ENCODE data around the gene STK35.
"Not testable (repeated sequence)": the region's sequence is repeated elsewhere in the genome, so short reads cannot be mapped to it uniquely, and the experiment has no call there.

The STK35 gene

DNA sequence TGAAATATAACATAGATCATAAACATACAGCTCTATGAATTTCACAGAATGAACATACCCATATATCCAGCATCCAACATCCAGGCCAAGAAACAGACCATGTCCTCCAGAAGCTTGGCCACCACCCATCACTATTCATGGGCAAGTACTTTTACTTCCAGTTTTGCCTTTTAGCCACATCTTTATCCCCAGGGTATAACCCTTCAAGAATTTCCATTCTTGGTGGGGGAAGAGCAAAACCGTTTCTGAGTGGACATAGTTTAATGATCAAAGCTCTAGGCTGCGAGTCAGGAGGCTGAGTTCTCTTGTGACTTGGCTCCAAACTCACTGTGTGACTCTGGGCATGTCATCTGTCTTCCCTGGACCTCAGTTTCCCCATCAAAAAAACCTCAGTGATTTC is 78.3 kb downstream of the STK35 start:
- DNase-seq (ENCODE audit: low read depth, low spot score): no peak

DNA sequence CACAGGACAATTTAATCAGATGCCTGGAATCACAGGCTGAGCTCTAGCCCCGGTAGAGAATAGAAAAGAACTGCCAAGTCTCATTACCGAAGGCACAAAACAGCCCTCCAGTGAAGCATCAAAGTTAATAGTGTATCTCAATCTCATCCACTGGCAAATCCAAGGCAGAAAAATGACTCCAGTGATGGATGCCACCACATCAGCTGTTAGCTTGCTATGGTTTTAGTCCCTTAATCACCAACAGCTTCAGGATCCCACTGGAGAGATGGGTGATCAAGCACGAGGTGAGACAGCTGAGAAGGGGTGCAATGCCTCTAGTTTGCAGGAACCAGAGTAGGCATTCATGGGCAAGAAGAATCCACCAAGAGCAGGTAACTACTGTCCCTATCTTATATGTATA is 81.8 kb downstream of the STK35 start:
- no peak for DNase-seq (ENCODE audit: low read depth, low spot score)

DNA sequence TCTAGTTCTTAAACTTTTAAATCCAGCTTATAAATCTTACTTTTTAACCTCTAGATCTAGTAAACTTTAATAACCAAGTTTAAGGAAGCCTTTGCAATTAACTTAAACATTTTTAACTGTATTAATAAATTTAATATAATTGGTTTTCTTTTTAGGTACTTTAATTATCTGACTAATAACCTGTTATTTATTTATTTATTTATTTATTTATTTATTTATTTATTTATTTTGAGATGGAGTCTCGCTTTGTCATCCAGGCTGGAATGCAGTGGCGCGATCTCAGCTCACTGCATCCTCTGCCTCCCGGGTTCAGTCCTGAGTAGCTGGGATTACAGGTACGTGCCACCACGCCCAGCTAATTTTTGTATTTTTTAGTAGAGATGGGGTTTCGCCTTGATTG is 83.3 kb downstream of the STK35 start:
- not testable (repeated sequence) for DNase-seq (ENCODE audit: low read depth, low spot score)

DNA sequence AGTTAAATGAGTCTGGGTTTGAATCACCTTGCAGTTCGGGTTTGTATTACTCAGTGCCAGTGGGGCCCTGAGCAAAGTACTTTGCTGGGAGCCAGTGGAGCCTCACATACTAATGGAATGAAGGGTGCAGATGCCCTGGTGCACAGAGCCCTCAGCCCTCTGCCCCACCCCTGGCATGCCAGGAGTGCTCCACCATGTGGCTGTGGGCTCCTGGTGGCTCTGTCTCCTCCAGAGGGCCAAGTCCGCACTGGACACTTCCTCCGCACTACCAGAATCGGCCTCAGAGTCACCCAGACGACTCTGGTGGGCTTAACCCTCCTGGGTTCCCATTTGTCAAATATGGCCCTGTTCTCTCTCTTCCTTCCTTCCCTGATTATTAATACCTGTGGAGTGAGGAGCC is 94.0 kb downstream of the STK35 start:
- no peak for DNase-seq (ENCODE audit: low read depth, low spot score)

DNA sequence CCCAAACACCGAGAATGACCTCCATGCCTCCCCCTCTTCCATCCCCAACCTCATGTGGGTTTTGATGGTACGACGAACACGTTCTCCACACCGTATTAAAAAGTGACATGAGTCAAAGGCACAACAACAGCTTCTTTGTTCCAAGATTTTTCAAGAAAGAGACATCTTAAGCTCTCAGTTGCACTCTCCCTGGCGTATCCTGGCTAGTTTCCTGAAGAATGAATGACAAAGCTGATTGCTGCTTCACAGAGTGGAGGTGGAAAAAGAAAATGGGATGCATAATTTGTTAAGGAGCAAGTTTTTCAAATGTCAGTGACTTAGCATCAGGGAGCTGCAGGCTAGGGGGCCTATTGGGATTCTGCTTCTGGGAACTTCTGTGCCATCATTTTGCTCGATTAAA is 95.5 kb downstream of the STK35 start:
- no peak for DNase-seq (ENCODE audit: low read depth, low spot score)

Measured in activated CD4-positive, CD25-positive, alpha-beta regulatory T cell treated with anti-CD3 and anti-CD28 coated beads, Interleukin-2, amount 50 U/mL, for 16 hours (primary cell).